Measurements from ENCODE around the gene IMPG1.

DNA sequence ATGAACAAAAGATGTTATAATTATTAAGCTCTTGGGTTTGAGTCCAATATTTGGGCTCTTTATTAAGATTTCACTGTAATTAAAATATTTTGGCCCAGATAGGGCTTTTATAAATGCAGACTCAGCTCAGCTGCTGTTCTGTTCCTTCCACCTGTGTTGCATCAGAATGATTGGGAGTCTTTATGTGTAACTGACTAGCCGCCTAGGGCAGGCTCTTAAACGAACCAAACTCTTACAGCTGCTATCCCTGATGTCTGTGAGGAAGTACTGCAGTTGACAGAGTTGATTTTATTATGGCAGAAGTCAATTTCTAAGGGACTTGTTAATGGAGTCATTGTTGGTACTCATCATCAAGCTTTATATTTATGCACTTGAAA, 178.7 kb downstream of the IMPG1 start:
- no peak for TF ChIP-seq EP300 (IDR thresholded peaks at IDR 0.05; ENCODE audit: borderline replicate concordance in 1 of 2, low read depth in 2 of 2, low read length in 2 of 2)
- TF ChIP-seq CHD2 (IDR thresholded peaks at IDR 0.05; ENCODE audit: low read length), result no peak
